Mucosa of descending colon (tissue), 3 donors: ENCODE measurements around the gene PAXIP1. TPM values are rescaled to one million over a fixed set of nuclear protein-coding genes. Genes with fewer than 3 reads are reported as not detected.

Experiments used
- ATAC-seq: fragments of 200-7000 bp; cut with Tn5 transposase; one replicate; pipeline ENCODE4 v1.9.1; 2020; ENCODE audit warnings: mild to moderate bottlenecking, moderate library complexity
- DNase-seq, 3 donors: peaks; one replicate each; pipeline ENCODE4 v3.0.0-alpha.2; 2020
- H3K36me3 ChIP-seq: fragments of 200-600 bp; one replicate; pipeline ENCODE4 v1.8.0; 2021; ENCODE audit warnings: low read depth, mild to moderate bottlenecking
- H3K4me1 ChIP-seq: fragments of 200-600 bp; one replicate; pipeline ENCODE4 v1.8.0; 2021; ENCODE audit warnings: low read depth, mild to moderate bottlenecking
- H3K4me3 ChIP-seq: fragments of 200-600 bp; one replicate; pipeline ENCODE4 v1.8.0; 2021; ENCODE audit warnings: mild to moderate bottlenecking
- H3K9me3 ChIP-seq: fragments of 200-600 bp; one replicate; pipeline ENCODE4 v1.8.0; 2021; ENCODE audit warnings: mild to moderate bottlenecking
- intact Hi-C, 2 donors: fragments of 100-400 bp; cut with DNase I in 1 of 2; cut with micrococcal nuclease in 1 of 2; formaldehyde crosslinking; loops; one replicate each; pipeline versions ENCODE4 v1.11.0 to v1.11.1; 2022; cut with DNase I, micrococcal nuclease
- total RNA-seq, 3 donors: library from RNA; stranded (reverse); fragmentation: NEBNext Ultra II Directional in 2 of 3; extraction: Animal tissue kit (Norgen Biotek cat#: 25700) in 2 of 3; gene quantifications; one replicate each; pipeline versions ENCODE4 v1.2.1 to v1.2.4, GENCODE V29; 2021 to 2023
- TF ChIP-seq, protein P1 (sequence below): fragments of 200-600 bp; IDR thresholded peaks from one replicate; pipeline ENCODE4 v1.8.0; 2022; ENCODE audit warnings: antibody characterized with exemption, mild to moderate bottlenecking
- donor health status: DM: no; HTN: no; CAD: no; lungs with moderate emphysema.
- donor health status: DM: no; HTN: no; CAD: no.
- donor health status: DM: no; HTN: yes; CAD: no.

Gene PAXIP1
- total RNA-seq, 3 donors from 2014 or later = 11.2 to 15.9 (median 11.5) TPM

DNA sequence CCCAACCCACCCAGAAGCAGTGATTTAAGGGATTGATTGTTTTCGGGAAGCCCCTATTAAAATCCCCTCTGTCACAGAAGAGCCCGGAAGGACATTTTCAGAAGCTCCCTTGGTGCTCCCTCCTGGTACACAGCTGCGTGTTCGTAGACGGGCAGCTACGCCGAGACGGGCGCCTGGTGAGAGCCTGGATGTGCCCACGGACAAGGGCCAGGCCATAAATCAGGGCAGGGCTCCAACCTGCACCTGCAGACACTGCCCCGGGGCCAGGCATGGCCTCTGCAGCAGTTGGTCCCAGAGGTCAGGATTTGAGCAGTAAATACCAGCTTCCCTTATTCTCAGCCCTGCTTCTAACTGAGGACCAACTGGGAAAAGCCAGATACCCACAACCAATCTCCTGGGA, 106.8 kb downstream of the PAXIP1 start:
- DNase-seq (no peak), ATAC-seq (no peak)
- H3K4me3 ChIP-seq = no peak overlapping the region
- no peaks in the 10 kb centered on the region for H3K4me1 ChIP-seq
- no peaks in the 10 kb centered on the region for H3K9me3 ChIP-seq
- TF ChIP-seq, protein P1, sequence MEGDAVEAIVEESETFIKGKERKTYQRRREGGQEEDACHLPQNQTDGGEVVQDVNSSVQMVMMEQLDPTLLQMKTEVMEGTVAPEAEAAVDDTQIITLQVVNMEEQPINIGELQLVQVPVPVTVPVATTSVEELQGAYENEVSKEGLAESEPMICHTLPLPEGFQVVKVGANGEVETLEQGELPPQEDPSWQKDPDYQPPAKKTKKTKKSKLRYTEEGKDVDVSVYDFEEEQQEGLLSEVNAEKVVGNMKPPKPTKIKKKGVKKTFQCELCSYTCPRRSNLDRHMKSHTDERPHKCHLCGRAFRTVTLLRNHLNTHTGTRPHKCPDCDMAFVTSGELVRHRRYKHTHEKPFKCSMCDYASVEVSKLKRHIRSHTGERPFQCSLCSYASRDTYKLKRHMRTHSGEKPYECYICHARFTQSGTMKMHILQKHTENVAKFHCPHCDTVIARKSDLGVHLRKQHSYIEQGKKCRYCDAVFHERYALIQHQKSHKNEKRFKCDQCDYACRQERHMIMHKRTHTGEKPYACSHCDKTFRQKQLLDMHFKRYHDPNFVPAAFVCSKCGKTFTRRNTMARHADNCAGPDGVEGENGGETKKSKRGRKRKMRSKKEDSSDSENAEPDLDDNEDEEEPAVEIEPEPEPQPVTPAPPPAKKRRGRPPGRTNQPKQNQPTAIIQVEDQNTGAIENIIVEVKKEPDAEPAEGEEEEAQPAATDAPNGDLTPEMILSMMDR = no peak
- intact Hi-C loops = no loop called here
- H3K36me3 ChIP-seq = no peaks in the 10 kb centered on the region

Other genes starting within 250 kb of the PAXIP1 start
- not detected for gene HTR5A, start 67.2 kb upstream of the PAXIP1 start, total RNA-seq